PFSK-1 (cell line): ENCODE measurements around the gene COL23A1.

ENCODE experiments used
- FOXP2 ChIP-seq: optimal IDR thresholded peaks from 2 replicates; pipeline ENCODE3; 2011; ENCODE audit warnings: borderline replicate concordance, control low read depth, inconsistent platforms; ENCODE audit not compliant: insufficient read depth; ENCODE audit errors: extremely low read length, extremely low read depth
- POLR2AphosphoS5 ChIP-seq: IDR thresholded peaks from 2 replicates; pipeline ENCODE4 v1.6.1; 2012; ENCODE audit warnings: low read depth, mild to moderate bottlenecking, control low read depth, low read length, moderate library complexity
- REST ChIP-seq, 2 experiments: IDR thresholded peaks; 2 replicates each; pipeline versions ENCODE4 v1.6.1 to v1.8.0; 2011 to 2012; ENCODE audit warnings: low read depth in 2 of 2, low read length in 2 of 2, control low read depth in 1 of 2, inconsistent platforms in 1 of 2, mild to moderate bottlenecking in 1 of 2, moderate library complexity in 1 of 2; ENCODE audit not compliant: insufficient read depth in 1 of 2
- SIN3A ChIP-seq: IDR thresholded peaks from 2 replicates; pipeline ENCODE4 v1.6.1; 2012; ENCODE audit warnings: mild to moderate bottlenecking, low read length, moderate library complexity, borderline replicate concordance; ENCODE audit not compliant: insufficient read depth
- TAF1 ChIP-seq: IDR thresholded peaks from 2 replicates; pipeline ENCODE4 v1.6.1; 2012; ENCODE audit warnings: low read length, control low read depth, borderline replicate concordance; ENCODE audit not compliant: insufficient read depth

- TF ChIP-seq REST (IDR thresholded peaks at IDR 0.05; ENCODE audit: insufficient read depth in 1 of 2, low read depth in 2 of 2, low read length in 2 of 2) (no peak), TAF1 (no peak), SIN3A (no peak), POLR2AphosphoS5 (no peak), FOXP2 (no peak)
Measured at GRCh38 chr5:178252258-178252657, 337.9 kb downstream of the COL23A1 start.
